Stimulated activated naive CD8-positive, alpha-beta T cell treated with anti-CD3 and anti-CD28 coated beads, Interleukin-15, Interleukin-2, amounts not matched to agents 100 U/mL and 50 U/mL, for 24 hours (primary cell): Measurements from ENCODE around the gene KCNA5.

Experiments
- ATAC-seq: fragments of 150-1000 bp; cut with Tn5 transposase; one replicate; pipeline ENCODE4 v1.10.0; 2021
- DNase-seq: peaks from one replicate; pipeline ENCODE4 v3.0.0; 2021

Gene KCNA5

GRCh38 chr12:5064913-5065490 lies 21.3 kb downstream of the KCNA5 start:
- DNase-seq = no peak
- no peak for ATAC-seq

- DNase-seq = no peak
- ATAC-seq = no peak
These were observed 22.6 kb downstream of the KCNA5 start for GRCh38 chr12:5066251-5066650.

- ATAC-seq = no peak
- no peak for DNase-seq
These were observed 24.4 kb downstream of the KCNA5 start for GRCh38 chr12:5068126-5068525.

- no peak for DNase-seq
- no peak for ATAC-seq
These were observed 24.9 kb downstream of the KCNA5 start for GRCh38 chr12:5068619-5069018.

- ATAC-seq = no peak
- DNase-seq = no peak
These were observed 26.4 kb downstream of the KCNA5 start for GRCh38 chr12:5070090-5070489.

- DNase-seq (no peak), ATAC-seq (no peak)
These were observed 27.8 kb downstream of the KCNA5 start for GRCh38 chr12:5071496-5071895.

- ATAC-seq = no peak
- DNase-seq = no peak
These were observed 28.6 kb downstream of the KCNA5 start for GRCh38 chr12:5072311-5072710.

GRCh38 chr12:5073054-5073453 lies 29.4 kb downstream of the KCNA5 start:
- DNase-seq (no peak), ATAC-seq (no peak)

GRCh38 chr12:5073853-5074252 lies 30.2 kb downstream of the KCNA5 start:
- ATAC-seq (no peak), DNase-seq (no peak)

- ATAC-seq (no peak), DNase-seq (no peak)
These were observed 33.1 kb downstream of the KCNA5 start for GRCh38 chr12:5076761-5077160.

- no peak for ATAC-seq
- no peak for DNase-seq
These were observed 34.7 kb downstream of the KCNA5 start for GRCh38 chr12:5078423-5078822.

GRCh38 chr12:5081016-5081415 lies 37.3 kb downstream of the KCNA5 start:
- DNase-seq (no peak), ATAC-seq (no peak)

- no peak for ATAC-seq
- peak; percentile 14 for DNase-seq
These were observed 40.5 kb downstream of the KCNA5 start for GRCh38 chr12:5083955-5084849.

GRCh38 chr12:5085896-5086295 lies 42.2 kb downstream of the KCNA5 start:
- DNase-seq (no peak), ATAC-seq (no peak)

- ATAC-seq (no peak), DNase-seq (no peak)
These were observed 44.3 kb downstream of the KCNA5 start for GRCh38 chr12:5087831-5088554.

GRCh38 chr12:5088586-5089264 lies 45.0 kb downstream of the KCNA5 start:
- DNase-seq (no peak), ATAC-seq (no peak)

- no peak for ATAC-seq
- DNase-seq = no peak
These were observed 50.9 kb downstream of the KCNA5 start for GRCh38 chr12:5094551-5094950.

GRCh38 chr12:5094986-5095385 lies 51.3 kb downstream of the KCNA5 start:
- no peak for DNase-seq
- no peak for ATAC-seq
